Astrocyte of the spinal cord (primary cell): ENCODE measurements around the gene C1QBP.

Experiments used
- DNase-seq: peaks from one replicate; pipeline ENCODE4 v3.0.0; 2011; ENCODE audit warnings: low read depth, low spot score
- H3K4me3 ChIP-seq: 2 replicates; pipeline ENCODE4 v1.5.1; 2011; ENCODE audit warnings: low read depth, mild to moderate bottlenecking, low read length, moderate library complexity
- CTCF ChIP-seq: IDR thresholded peaks from 2 replicates; pipeline ENCODE4 v1.5.1; 2012; ENCODE audit warnings: low read depth, mild to moderate bottlenecking, low read length, inconsistent platforms
- in situ Hi-C: cut with HindIII; loops from 2 replicates; pipeline ENCODE4 v1.10.0; 2017; ENCODE audit warnings: low sequenced_read_pairs

C1QBP gene

GRCh38 chr17:5480962-5481361 lies 42.0 kb upstream of the C1QBP start:
- H3K4me3 ChIP-seq: no peak overlapping the region
- in situ Hi-C loops: no loop called here
- no peak for DNase-seq
- TF ChIP-seq CTCF: no peak

GRCh38 chr17:5478992-5479391 lies 40.0 kb upstream of the C1QBP start:
- in situ Hi-C loops: no loop called here
- TF ChIP-seq CTCF: no peak
- no peak for DNase-seq
- H3K4me3 ChIP-seq: no peak overlapping the region

GRCh38 chr17:5473906-5474305 lies 35.0 kb upstream of the C1QBP start:
- in situ Hi-C loops: no loop called here
- H3K4me3 ChIP-seq: no peak overlapping the region
- no peak for DNase-seq
- TF ChIP-seq CTCF: no peak

GRCh38 chr17:5472511-5472910 lies 33.6 kb upstream of the C1QBP start:
- no peak overlapping the region for H3K4me3 ChIP-seq
- no peak for DNase-seq
- in situ Hi-C loops: no loop called here
- TF ChIP-seq CTCF: no peak

- DNase-seq: peak; percentile 1
- H3K4me3 ChIP-seq: peak overlapping the region; percentile 91
- in situ Hi-C loops: no loop called here
- no peak for TF ChIP-seq CTCF
Observed at GRCh38 chr17:5468075-5468473, 29.1 kb upstream of the C1QBP start.

- TF ChIP-seq CTCF: no peak
- in situ Hi-C loops: no loop called here
- H3K4me3 ChIP-seq: peak overlapping the region; percentile 91
- DNase-seq: no peak
Observed at GRCh38 chr17:5467416-5467815, 28.5 kb upstream of the C1QBP start.

- DNase-seq: no peak
- in situ Hi-C loops: no loop called here
- no peak overlapping the region for H3K4me3 ChIP-seq
- TF ChIP-seq CTCF: no peak
Observed at GRCh38 chr17:5466295-5466694, 27.3 kb upstream of the C1QBP start.
